ENCODE data around the gene IL26. TPM values are rescaled to one million over a fixed set of nuclear protein-coding genes. Genes with fewer than 3 reads are reported as not detected.

Gene IL26
- total and polyA plus RNA-seq, 2 donors (not counting 3 experiments of a cell fraction or from before 2014, with no cell fraction given): not detected

GRCh38 chr12:68231691-68232090 is 6.1 kb upstream of the IL26 start:
- Histone ChIP-seq H3K9me3 (replicated peaks; ENCODE audit: control insufficient read depth, insufficient read depth, low read length) (no peaks in the 10 kb centered on the region), H3K27ac (ENCODE audit: insufficient read depth, low read depth, low read length) (no peak overlapping the region), H3K4me1 (ENCODE audit: control insufficient read depth, extremely low read depth, insufficient read depth, low read length) (no peaks in the 10 kb centered on the region), H3K9ac (replicated peaks; ENCODE audit: extremely low read depth, insufficient read depth, low read length) (no peak overlapping the region), H3K27me3 (ENCODE audit: control insufficient read depth in 2 of 2, insufficient read depth in 2 of 2, low read length in 2 of 2) (peaks cover 1 to 5% of the 10 kb centered on the region in 2 experiments), H3K9me1 (replicated peaks; ENCODE audit: control insufficient read depth, extremely low read depth, insufficient read depth, low read length) (no peaks in the 10 kb centered on the region), H3K36me3 (ENCODE audit: control insufficient read depth in 2 of 2, extremely low read depth in 1 of 2, insufficient read depth in 2 of 2, low read length in 2 of 2) (no peaks in the 10 kb centered on the region), H3K4me3 (replicated peaks in 1 of 3; ENCODE audit: insufficient read depth in 1 of 3, low read depth in 1 of 3, low read length in 3 of 3) (no peak overlapping the region), H3K4me2 (ENCODE audit: insufficient read depth, low read length) (no peak overlapping the region), H3K79me2 (ENCODE audit: control insufficient read depth, insufficient read depth, low read length) (no peaks in the 10 kb centered on the region), H4K20me1 (replicated peaks; ENCODE audit: control insufficient read depth, extremely low read depth, insufficient read depth, low read length) (no peaks in the 10 kb centered on the region), H2AFZ (ENCODE audit: low read depth, low read length) (no peak overlapping the region)
- ChIA-PET POLR2A (no interaction called here), CTCF (interaction anchor here (0.6 to 2.4 kb wide), 10 partner anchors 8 to 876 kb away, joined by 3 to 14 read pairs (median 4); no protein-coding TSS in a partner anchor)
- intact Hi-C loops (cut with micrococcal nuclease): no loop called here
- dilution Hi-C loops (cut with MboI; ENCODE audit: extremely low pct_ligation_motif_present, low sequenced_read_pairs): no loop called here
- FAIRE-seq: no peak
- no TSS peak for BruUV-seq (replicated peaks)
- TF ChIP-seq FOS (IDR thresholded peaks at IDR 0.05; ENCODE audit: borderline replicate concordance, insufficient read depth, low read length) (no peak), GATA2 (IDR thresholded peaks at IDR 0.05; ENCODE audit: insufficient read depth, insufficient read length, low read depth, low read length) (no peak), MYC (IDR thresholded peaks at IDR 0.05; ENCODE audit: low read depth, low read length) (no peak), JUN (IDR thresholded peaks at IDR 0.05; ENCODE audit: borderline replicate concordance, insufficient read depth, insufficient read length, low read depth) (no peak), MAX (IDR thresholded peaks at IDR 0.05; ENCODE audit: insufficient read depth, insufficient read length) (no peak), EZH2 (IDR thresholded peaks at IDR 0.05; ENCODE audit: borderline replicate concordance, low read depth, low read length, severe bottlenecking) (no peak), POLR2A (IDR thresholded peaks at IDR 0.05; ENCODE audit: low read depth, low read length) (no peak), CTCF (IDR thresholded peaks at IDR 0.05; ENCODE audit: extremely low read depth in 1 of 2, insufficient read depth in 1 of 2, low read depth in 1 of 2, low read length in 2 of 2) (no peak)
- DNase-seq (ENCODE audit: low read depth, low spot score): no peak
